ENCODE measurements around the gene TM9SF1. TPM values are rescaled to one million over a fixed set of nuclear protein-coding genes. Genes with fewer than 3 reads are reported as not detected.

The TM9SF1 gene, protein sequence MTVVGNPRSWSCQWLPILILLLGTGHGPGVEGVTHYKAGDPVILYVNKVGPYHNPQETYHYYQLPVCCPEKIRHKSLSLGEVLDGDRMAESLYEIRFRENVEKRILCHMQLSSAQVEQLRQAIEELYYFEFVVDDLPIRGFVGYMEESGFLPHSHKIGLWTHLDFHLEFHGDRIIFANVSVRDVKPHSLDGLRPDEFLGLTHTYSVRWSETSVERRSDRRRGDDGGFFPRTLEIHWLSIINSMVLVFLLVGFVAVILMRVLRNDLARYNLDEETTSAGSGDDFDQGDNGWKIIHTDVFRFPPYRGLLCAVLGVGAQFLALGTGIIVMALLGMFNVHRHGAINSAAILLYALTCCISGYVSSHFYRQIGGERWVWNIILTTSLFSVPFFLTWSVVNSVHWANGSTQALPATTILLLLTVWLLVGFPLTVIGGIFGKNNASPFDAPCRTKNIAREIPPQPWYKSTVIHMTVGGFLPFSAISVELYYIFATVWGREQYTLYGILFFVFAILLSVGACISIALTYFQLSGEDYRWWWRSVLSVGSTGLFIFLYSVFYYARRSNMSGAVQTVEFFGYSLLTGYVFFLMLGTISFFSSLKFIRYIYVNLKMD
- total RNA-seq, result 10 to 100 TPM; 46.8 to 61.3 (median 54.6) TPM

DNA sequence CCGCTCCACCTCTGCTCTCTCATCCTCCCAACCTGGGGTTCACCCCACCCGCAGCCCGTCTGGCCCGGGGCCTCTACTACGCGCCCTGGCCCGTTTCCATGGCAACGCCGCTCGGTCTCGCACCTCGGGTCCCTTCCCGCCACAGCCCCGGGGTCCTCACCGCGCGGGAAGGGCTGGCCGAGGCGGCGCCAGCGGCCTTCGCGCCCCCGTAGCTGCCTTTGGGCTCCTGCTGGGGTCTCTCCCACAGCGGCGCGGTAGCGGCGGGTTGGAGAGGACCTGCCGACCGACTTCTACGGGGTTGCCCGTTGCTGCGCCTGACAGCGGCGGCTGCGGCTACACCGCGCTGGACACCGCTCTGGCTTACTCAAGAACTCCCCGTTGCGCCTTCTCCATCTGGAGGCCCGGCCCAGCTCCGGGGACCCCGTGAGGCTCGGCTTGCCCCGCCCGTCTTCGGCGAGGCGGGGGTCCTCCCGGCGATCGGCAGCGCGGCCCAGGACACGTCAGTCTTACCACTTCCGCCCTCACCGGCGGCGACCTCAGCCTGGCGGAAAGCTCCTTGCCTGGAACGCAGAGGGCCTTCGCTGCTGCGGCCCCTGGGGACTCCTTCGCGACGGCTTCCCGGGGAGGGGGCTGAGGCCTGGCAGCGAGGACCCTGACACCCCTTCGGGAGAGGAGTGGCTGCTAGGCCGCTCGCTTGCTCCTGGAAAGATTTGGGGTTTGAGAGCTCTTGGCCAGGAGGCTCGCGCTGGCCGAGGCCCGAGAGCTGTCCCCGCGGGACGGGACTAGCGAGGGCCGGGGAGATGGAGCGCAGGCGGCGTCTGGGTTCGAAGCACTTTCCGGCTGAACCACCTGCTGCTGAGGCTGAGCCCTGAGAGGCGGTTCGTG, at the start of gene TM9SF1:
Gene TM9SF1 (minus strand): TSS at position 256 of the 885 bp plus-strand sequence. CDS start 422 bp downstream, outside the sequence.
- H3K9me3 ChIP-seq, result no peaks in the 10 kb centered on the region
- peak within 1 kb of the TSS; percentile 96 to 99 (median 98) for H3K27ac ChIP-seq
- DNase-seq (ENCODE audit: low spot score in 2 of 2), result peak; percentile 63 to 77
- H3K36me3 ChIP-seq, result peaks cover 0 to 34% (median 0%) of the 10 kb centered on the region in 3 donors
- 0 to 1% methylated on average over 51 to 77 of the region's 89 CpGs for WGBS, 2 donors
- no peaks in the 10 kb centered on the region for H3K27me3 ChIP-seq
- TF ChIP-seq, protein P1, sequence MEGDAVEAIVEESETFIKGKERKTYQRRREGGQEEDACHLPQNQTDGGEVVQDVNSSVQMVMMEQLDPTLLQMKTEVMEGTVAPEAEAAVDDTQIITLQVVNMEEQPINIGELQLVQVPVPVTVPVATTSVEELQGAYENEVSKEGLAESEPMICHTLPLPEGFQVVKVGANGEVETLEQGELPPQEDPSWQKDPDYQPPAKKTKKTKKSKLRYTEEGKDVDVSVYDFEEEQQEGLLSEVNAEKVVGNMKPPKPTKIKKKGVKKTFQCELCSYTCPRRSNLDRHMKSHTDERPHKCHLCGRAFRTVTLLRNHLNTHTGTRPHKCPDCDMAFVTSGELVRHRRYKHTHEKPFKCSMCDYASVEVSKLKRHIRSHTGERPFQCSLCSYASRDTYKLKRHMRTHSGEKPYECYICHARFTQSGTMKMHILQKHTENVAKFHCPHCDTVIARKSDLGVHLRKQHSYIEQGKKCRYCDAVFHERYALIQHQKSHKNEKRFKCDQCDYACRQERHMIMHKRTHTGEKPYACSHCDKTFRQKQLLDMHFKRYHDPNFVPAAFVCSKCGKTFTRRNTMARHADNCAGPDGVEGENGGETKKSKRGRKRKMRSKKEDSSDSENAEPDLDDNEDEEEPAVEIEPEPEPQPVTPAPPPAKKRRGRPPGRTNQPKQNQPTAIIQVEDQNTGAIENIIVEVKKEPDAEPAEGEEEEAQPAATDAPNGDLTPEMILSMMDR (IDR thresholded peaks at IDR 0.05), result peak in 1 of 5 experiments; percentile 18
- TF ChIP-seq POLR2A (IDR thresholded peaks at IDR 0.05) (peak in 1 of 2 donors; percentile 58), EP300 (IDR thresholded peaks at IDR 0.05) (peak; percentile 58 to 93)
- H3K4me3 ChIP-seq, result peak within 1 kb of the TSS; percentile 92 to 98 (median 96)
- peaks cover 0 to 59% (median 18%) of the 10 kb centered on the region in 4 donors for H3K4me1 ChIP-seq

DNA sequence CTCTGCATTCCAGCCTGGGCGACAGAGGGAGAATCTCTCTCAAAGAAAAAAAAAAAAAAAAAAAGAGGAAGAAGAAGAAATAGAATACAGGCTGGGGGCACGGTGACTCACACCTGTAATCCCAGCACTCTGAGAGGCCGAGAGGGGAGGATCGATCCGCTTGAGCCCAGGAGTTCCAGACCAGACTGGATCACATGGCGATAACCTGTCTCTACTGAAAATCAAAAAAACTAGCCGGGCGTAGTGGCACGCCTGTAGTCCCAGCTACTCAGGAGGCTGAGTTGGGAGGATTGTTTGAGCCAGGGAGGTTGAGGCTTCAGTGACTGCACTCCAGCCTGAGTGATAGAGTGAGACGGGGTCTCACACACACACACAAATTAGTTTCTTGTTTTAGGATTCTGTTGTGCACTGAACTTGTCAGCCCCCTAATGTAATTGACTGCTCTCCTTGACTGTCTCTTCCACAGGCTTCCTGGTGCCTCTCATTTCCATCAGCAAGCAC, 48.1 kb upstream of the TM9SF1 start:
- no peak for DNase-seq (ENCODE audit: low spot score in 2 of 2)
- Histone ChIP-seq H3K4me1 (peaks cover 0 to 43% (median 30%) of the 10 kb centered on the region in 4 donors), H3K4me3 (peak overlapping the region; percentile 55 to 83 (median 76)), H3K27ac (peak overlapping the region; percentile 92 to 100 (median 100)), H3K9me3 (no peaks in the 10 kb centered on the region), H3K27me3 (no peaks in the 10 kb centered on the region), H3K36me3 (peaks cover 6 to 28% (median 9%) of the 10 kb centered on the region in 3 donors)
- no peak for TF ChIP-seq EP300 (IDR thresholded peaks at IDR 0.05)
- no peak for TF ChIP-seq POLR2A (IDR thresholded peaks at IDR 0.05)
- TF ChIP-seq, protein P1 (IDR thresholded peaks at IDR 0.05), result no peak
- WGBS, 2 donors, result 61 to 71% methylated on average over 10 of the region's 10 CpGs

DNA sequence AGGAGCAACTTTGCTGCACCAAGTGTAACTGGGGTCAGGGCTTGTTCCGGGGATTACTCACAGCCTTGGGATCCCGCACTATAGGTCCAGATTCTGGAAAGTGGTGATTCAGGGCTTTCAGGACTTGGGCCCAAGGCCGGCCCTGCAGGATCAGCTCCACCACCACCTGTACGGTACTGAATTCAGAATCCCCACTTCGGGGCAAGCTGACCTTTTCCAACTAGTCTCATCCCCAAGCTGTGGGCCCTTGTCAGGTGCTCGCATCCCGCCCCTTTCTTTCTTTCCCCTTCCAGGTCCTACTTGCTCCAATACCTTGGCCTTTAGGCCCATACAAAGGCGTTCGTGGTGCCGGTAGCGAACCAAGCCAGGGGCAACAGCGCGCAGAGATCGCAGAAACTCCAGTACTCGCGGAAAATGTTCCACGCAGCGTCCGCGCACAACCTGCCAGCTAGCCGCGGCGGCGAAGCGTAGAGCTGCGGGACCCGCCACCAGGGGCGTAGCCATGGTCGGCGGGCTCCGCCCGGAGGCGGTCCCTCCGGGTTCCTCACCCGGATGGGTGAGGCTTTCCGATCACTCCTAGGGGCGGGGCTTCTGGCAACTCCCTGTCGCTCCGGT, 46.7 kb upstream of the TM9SF1 start:
- 1 to 3% methylated on average over 24 to 36 of the region's 39 CpGs for WGBS, 2 donors
- no peak for TF ChIP-seq EP300 (IDR thresholded peaks at IDR 0.05)
- TF ChIP-seq POLR2A (IDR thresholded peaks at IDR 0.05), result no peak
- TF ChIP-seq, protein P1 (IDR thresholded peaks at IDR 0.05), result peak; percentile 56 to 82 (median 80)
- Histone ChIP-seq H3K36me3 (peaks cover 6 to 42% (median 9%) of the 10 kb centered on the region in 3 donors), H3K27me3 (no peaks in the 10 kb centered on the region), H3K9me3 (no peaks in the 10 kb centered on the region), H3K4me3 (peak overlapping the region; percentile 55 to 83 (median 76)), H3K27ac (peak overlapping the region; percentile 92 to 100 (median 100)), H3K4me1 (peaks cover 0 to 49% (median 30%) of the 10 kb centered on the region in 4 donors)
- peak; percentile 77 to 83 for DNase-seq (ENCODE audit: low spot score in 2 of 2)

DNA sequence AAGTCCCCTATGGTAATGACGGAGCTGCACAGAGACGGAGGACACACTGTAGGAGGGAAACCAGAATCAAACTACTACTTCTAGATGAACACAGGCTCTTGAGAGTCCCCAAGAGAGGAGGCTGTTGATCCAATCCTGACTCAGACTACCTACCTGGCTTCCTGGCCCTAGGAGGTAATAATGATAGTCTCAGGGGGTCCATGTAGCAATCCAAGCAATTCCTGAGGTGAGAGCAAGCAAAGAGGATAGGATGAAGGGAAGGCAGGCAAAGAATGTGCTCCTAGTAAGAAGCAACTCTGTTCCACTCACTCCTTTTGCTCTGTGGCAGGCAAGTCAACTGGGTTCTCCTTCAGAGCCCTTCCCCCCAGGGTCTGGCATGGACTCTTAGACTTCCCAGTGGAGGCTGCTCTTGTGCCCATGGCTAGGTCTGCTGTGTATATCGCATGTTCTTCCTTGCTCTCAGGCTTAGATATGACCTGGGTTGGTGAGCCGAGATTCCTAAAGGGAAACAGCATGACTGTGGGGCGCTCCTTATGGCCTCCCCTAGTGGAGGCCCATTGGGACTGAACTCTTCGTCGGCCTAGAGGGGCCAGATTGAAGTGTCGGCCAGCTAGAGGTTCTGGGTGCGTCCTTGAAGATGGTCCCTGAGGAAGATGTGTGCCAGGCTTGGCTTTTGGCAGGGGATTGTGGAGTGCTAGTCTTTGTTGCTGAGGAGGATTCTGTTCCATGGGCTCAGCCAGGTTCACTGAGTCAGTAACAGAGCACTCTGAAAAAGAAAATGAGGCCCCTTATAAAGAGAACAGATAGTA, 45.1 kb upstream of the TM9SF1 start:
- no peak for DNase-seq (ENCODE audit: low spot score in 2 of 2)
- WGBS, 2 donors, result 87 to 89% methylated on average over 9 of the region's 9 CpGs
- TF ChIP-seq POLR2A (IDR thresholded peaks at IDR 0.05) (no peak), EP300 (IDR thresholded peaks at IDR 0.05) (no peak)
- TF ChIP-seq, protein P1 (IDR thresholded peaks at IDR 0.05), result no peak
- Histone ChIP-seq H3K4me3 (no peak overlapping the region), H3K36me3 (peaks cover 6 to 59% (median 9%) of the 10 kb centered on the region in 3 donors), H3K27ac (peak overlapping the region in 3 of 4 donors; percentile 27 to 100 (median 36)), H3K27me3 (no peaks in the 10 kb centered on the region), H3K9me3 (no peaks in the 10 kb centered on the region), H3K4me1 (peaks cover 0 to 55% (median 30%) of the 10 kb centered on the region in 4 donors)

Measured in tibial nerve (tissue), 4 donors.